K562 (cell line): ENCODE results near the gene ATP10B.

Experiments
- CBFB ChIP-seq: sonication (generic); formaldehyde crosslinking; IDR thresholded peaks from 2 replicates; pipeline ENCODE4 v1.4.0; 2020; ENCODE audit warnings: mild to moderate bottlenecking, missing genetic modification reagents
- FOXA1 ChIP-seq: fragments of 450-650 bp; IDR thresholded peaks from 2 replicates; pipeline ENCODE4 v1.6.1; 2016; ENCODE audit warnings: mild to moderate bottlenecking, borderline replicate concordance
- HMG20B ChIP-seq: fragments of 250-450 bp; sonication (Bioruptor Pico); IDR thresholded peaks from 2 replicates; pipeline ENCODE4 v1.5.0; 2021; ENCODE audit warnings: mild to moderate bottlenecking
- JUNB ChIP-seq: fragments of 450-650 bp; formaldehyde crosslinking; conservative IDR thresholded peaks from 2 replicates; pipeline ENCODE4 v1.4.0; 2020; ENCODE audit warnings: mild to moderate bottlenecking
- TAF1 ChIP-seq: IDR thresholded peaks from 2 replicates; pipeline ENCODE4 v1.6.1; 2011; ENCODE audit warnings: mild to moderate bottlenecking, low read length, moderate library complexity; ENCODE audit not compliant: insufficient read depth, control insufficient read depth, severe bottlenecking; ENCODE audit errors: extremely low read depth
- ZNF175 ChIP-seq: fragments of 200-800 bp; sonication (Bioruptor generic); IDR thresholded peaks from 2 replicates; pipeline ENCODE4 v1.6.1; 2016; ENCODE audit warnings: low read depth, mild to moderate bottlenecking, missing genetic modification characterization, missing compliant biosample characterization
- TF ChIP-seq, protein P1 (sequence below), 3 experiments: IDR thresholded peaks in 2 of 3; conservative IDR thresholded peaks in 1 of 3; 2 replicates each; pipeline ENCODE4 v1.5.1; 2011 to 2012; ENCODE audit warnings: low read length in 3 of 3, mild to moderate bottlenecking in 3 of 3, control low read depth in 2 of 3, improper control_type of control experiment in 1 of 3, inconsistent platforms in 1 of 3, low read depth in 1 of 3, mixed read lengths in 1 of 3, moderate library complexity in 1 of 3; ENCODE audit not compliant: insufficient read depth in 2 of 3

DNA sequence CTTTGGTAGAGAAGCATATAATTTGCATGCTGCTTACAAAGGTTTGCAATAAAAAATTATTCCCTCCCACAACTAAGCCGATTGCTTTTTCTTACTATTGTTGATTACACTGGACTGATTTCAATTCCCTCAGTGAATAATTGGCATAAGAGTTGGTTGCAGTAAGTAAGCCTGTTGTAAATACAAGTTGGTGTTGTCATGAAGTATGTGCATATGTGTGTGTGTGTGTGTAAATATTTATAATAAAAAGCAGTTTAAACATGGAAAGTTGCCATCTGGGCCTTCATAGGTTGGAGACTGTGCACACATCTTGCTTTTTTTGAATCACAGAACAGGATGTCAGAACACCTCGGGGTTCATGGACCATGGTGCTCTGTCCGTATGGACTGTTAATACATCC, 131.2 kb downstream of the ATP10B start:
- TF ChIP-seq CBFB = no peak
- TF ChIP-seq TAF1 = no peak
- no peak for TF ChIP-seq HMG20B (CRISPR knock-in tag)
- no peak for TF ChIP-seq JUNB (CRISPR knock-in tag)
- TF ChIP-seq ZNF175 (CRISPR knock-in tag) = no peak
- TF ChIP-seq FOXA1 = no peak
- TF ChIP-seq, protein P1, sequence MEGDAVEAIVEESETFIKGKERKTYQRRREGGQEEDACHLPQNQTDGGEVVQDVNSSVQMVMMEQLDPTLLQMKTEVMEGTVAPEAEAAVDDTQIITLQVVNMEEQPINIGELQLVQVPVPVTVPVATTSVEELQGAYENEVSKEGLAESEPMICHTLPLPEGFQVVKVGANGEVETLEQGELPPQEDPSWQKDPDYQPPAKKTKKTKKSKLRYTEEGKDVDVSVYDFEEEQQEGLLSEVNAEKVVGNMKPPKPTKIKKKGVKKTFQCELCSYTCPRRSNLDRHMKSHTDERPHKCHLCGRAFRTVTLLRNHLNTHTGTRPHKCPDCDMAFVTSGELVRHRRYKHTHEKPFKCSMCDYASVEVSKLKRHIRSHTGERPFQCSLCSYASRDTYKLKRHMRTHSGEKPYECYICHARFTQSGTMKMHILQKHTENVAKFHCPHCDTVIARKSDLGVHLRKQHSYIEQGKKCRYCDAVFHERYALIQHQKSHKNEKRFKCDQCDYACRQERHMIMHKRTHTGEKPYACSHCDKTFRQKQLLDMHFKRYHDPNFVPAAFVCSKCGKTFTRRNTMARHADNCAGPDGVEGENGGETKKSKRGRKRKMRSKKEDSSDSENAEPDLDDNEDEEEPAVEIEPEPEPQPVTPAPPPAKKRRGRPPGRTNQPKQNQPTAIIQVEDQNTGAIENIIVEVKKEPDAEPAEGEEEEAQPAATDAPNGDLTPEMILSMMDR (IDR thresholded peaks at IDR 0.05 in 2 of 3, conservative IDR thresholded peaks at IDR 0.05 in 1 of 3; ENCODE audit: insufficient read depth in 2 of 3, low read depth in 1 of 3, low read length in 3 of 3) = no peak
